ENCODE measurements around the gene TMEM107.

The TMEM107 gene

DNA sequence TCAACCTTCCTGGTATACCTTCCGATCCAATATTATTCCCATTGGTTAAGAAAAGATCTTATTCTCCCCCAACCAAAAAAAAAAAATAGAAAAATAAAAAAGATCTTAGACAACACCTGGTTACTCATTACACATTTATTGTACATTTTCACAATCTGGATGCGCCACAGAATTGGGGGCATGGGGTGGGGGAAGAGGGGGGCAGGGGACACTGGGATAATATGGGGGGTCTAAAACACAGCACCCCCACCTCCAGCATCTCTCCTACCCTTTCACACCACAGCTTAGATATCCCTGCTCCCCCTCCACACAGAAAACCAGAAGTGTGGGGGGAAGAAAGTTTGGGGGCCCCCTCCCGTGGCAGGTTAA, 17.2 kb downstream of the TMEM107 start:
- peaks cover 41% of the 10 kb centered on the region for H3K4me1 ChIP-seq (ENCODE audit: insufficient read depth, low read length)
- no peaks in the 10 kb centered on the region for H3K9me3 ChIP-seq (ENCODE audit: low read length)
- H3K27ac ChIP-seq (ENCODE audit: low read depth, low read length), result no peak overlapping the region
- no peak overlapping the region for H3K4me3 ChIP-seq (ENCODE audit: low read depth in 1 of 2, low read length in 2 of 2)
- no peaks in the 10 kb centered on the region for H3K27me3 ChIP-seq (ENCODE audit: control insufficient read depth in 1 of 2, insufficient read depth in 2 of 2, low read length in 2 of 2)
- H3K36me3 ChIP-seq (ENCODE audit: insufficient read depth, low read length), result peaks cover 24% of the 10 kb centered on the region
- H3K9ac ChIP-seq (ENCODE audit: low read length), result no peak overlapping the region

- peak overlapping the region; percentile 89 for H3K27ac ChIP-seq (ENCODE audit: low read depth, low read length)
- H3K4me1 ChIP-seq (ENCODE audit: insufficient read depth, low read length), result peaks cover 41% of the 10 kb centered on the region
- H3K27me3 ChIP-seq (ENCODE audit: control insufficient read depth in 1 of 2, insufficient read depth in 2 of 2, low read length in 2 of 2), result no peaks in the 10 kb centered on the region
- peaks cover 25% of the 10 kb centered on the region for H3K36me3 ChIP-seq (ENCODE audit: insufficient read depth, low read length)
- peak overlapping the region in 1 of 2 donors; percentile 33 for H3K4me3 ChIP-seq (ENCODE audit: low read depth in 1 of 2, low read length in 2 of 2)
- H3K9ac ChIP-seq (ENCODE audit: low read length), result no peak overlapping the region
- no peaks in the 10 kb centered on the region for H3K9me3 ChIP-seq (ENCODE audit: low read length)
These were observed 17.7 kb downstream of the TMEM107 start for GRCh38 chr17:8158267-8159031.

DNA sequence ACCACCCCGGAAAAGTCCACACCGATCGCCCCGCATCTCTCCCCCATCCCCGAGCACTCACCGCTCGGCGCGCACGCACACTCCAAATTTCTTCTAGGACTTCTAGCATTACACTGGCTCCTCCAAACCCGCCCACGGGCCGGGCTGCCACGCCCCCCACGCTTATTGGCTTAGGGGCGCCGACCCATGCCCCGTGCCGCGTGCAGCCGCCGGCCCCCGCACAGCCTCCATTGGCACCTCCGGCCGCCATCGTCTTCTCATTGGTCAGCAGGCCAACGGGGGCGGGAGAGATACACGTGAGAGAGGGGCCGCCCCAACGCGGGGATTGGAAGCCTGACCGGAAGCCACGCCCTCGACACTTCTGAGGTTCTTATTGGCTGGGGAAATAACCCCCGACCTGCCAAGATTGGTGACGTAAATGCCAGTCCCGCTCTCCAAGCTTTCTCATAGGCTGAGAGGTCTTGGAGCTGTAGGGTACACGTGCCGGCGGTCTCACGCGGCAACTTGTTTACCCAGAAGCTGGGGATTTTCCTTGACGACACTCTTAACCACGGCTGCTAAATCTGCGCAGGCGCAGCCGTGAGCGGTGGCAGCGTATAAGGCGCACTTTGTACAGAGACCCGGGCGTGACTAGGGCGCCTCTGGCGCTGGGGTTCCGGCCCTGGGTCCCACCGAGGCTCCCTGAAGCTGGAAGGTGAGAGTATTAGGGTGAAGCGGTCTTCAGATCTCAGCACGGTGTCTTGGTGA, 19.8 kb downstream of the TMEM107 start:
- Histone ChIP-seq H3K27me3 (ENCODE audit: control insufficient read depth in 1 of 2, insufficient read depth in 2 of 2, low read length in 2 of 2) (no peaks in the 10 kb centered on the region), H3K4me3 (ENCODE audit: low read depth in 1 of 2, low read length in 2 of 2) (peak overlapping the region; percentile 81 to 100), H3K36me3 (ENCODE audit: insufficient read depth, low read length) (peaks cover 30% of the 10 kb centered on the region), H3K9me3 (ENCODE audit: low read length) (no peaks in the 10 kb centered on the region), H3K4me1 (ENCODE audit: insufficient read depth, low read length) (peaks cover 44% of the 10 kb centered on the region), H3K9ac (ENCODE audit: low read length) (peak overlapping the region; percentile 100), H3K27ac (ENCODE audit: low read depth, low read length) (peak overlapping the region; percentile 99)

DNA sequence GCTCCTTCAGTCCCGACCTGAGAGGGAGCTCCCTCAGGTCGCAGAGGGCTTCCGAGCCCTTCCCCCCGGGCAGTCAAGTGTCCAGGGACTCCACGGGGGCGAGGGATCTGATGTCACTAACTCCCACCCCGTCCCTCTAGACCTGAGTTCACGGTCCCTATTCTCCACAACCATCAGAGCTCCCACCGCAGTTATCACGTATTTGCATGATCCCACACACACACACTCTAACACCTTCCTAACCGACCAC, 20.3 kb downstream of the TMEM107 start:
- Histone ChIP-seq H3K9me3 (ENCODE audit: low read length) (no peaks in the 10 kb centered on the region), H3K4me1 (ENCODE audit: insufficient read depth, low read length) (peaks cover 40% of the 10 kb centered on the region), H3K4me3 (ENCODE audit: low read depth in 1 of 2, low read length in 2 of 2) (peak overlapping the region; percentile 81 to 100), H3K27me3 (ENCODE audit: control insufficient read depth in 1 of 2, insufficient read depth in 2 of 2, low read length in 2 of 2) (no peaks in the 10 kb centered on the region), H3K27ac (ENCODE audit: low read depth, low read length) (peak overlapping the region; percentile 99), H3K9ac (ENCODE audit: low read length) (peak overlapping the region; percentile 100), H3K36me3 (ENCODE audit: insufficient read depth, low read length) (peaks cover 25% of the 10 kb centered on the region)

DNA sequence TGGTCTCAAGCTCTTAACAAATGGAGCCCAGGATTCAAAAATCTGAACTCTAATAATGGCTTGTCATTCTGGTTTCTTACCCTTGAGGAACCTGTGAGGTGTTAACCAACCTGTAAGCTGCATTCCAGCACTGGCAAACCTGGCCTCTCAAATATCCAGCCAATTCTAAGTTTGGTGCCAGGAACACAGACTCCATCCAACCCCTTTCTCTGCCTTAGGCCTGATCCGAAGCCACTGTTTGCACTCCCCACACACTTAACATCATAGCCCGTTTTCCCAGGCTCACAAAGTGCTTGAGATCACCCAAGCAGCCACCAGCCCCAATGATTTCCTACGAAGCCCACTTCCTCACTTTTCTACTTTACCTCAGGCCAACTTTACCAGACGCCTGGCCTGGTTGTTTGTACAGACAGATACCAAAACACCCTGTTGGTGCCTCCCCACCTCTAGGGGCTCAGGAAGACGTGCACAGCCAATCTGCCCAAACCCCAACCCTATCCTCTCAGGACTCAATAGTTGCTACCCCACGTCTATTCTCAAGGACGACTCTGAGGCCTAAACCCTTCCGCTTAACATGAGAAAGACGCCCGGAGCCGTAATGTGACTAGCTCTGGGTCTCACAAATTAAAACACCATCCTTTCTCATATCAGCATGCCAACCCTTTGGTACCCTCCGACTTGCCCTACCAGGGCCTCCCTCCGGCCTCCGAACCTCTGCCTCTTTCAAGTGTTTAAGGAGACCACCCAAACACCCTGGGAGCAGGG, 20.8 kb downstream of the TMEM107 start:
- H3K9ac ChIP-seq (ENCODE audit: low read length), result peak overlapping the region; percentile 100
- H3K27me3 ChIP-seq (ENCODE audit: control insufficient read depth in 1 of 2, insufficient read depth in 2 of 2, low read length in 2 of 2), result no peaks in the 10 kb centered on the region
- no peaks in the 10 kb centered on the region for H3K9me3 ChIP-seq (ENCODE audit: low read length)
- H3K4me1 ChIP-seq (ENCODE audit: insufficient read depth, low read length), result peaks cover 41% of the 10 kb centered on the region
- peak overlapping the region; percentile 81 to 100 for H3K4me3 ChIP-seq (ENCODE audit: low read depth in 1 of 2, low read length in 2 of 2)
- H3K36me3 ChIP-seq (ENCODE audit: insufficient read depth, low read length), result peaks cover 26% of the 10 kb centered on the region
- H3K27ac ChIP-seq (ENCODE audit: low read depth, low read length), result peak overlapping the region; percentile 99

DNA sequence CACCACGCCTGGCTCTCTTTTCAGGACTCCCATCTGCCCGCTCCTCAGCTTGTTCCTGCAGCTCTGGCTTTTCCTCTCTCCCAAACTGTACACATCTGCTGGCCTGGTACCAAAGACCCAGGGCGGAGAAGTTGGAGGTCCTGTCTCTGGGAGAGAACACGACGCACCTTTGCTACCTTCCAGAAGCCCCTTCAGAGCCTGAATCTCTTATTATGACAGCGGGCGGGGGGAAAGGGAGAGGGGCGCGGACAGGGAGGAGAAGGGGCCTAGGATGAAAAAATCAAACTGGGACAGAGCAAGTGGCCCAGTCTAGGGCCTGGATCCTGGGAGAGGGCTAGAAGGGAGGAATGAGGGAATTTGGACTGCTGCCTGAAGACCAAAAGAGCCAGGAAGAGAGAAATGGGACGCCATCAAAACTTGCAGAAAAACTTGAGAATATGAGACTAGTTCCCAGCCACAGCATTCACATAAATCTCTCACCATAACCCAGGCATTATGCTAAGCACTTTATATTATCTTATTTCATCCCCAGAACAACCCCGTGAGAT, 21.5 kb downstream of the TMEM107 start:
- H3K9me3 ChIP-seq (ENCODE audit: low read length), result no peaks in the 10 kb centered on the region
- H3K4me1 ChIP-seq (ENCODE audit: insufficient read depth, low read length), result peaks cover 48% of the 10 kb centered on the region
- H3K9ac ChIP-seq (ENCODE audit: low read length), result peak overlapping the region; percentile 100
- H3K27me3 ChIP-seq (ENCODE audit: control insufficient read depth in 1 of 2, insufficient read depth in 2 of 2, low read length in 2 of 2), result no peaks in the 10 kb centered on the region
- H3K4me3 ChIP-seq (ENCODE audit: low read depth in 1 of 2, low read length in 2 of 2), result peak overlapping the region; percentile 81 to 100
- peaks cover 27% of the 10 kb centered on the region for H3K36me3 ChIP-seq (ENCODE audit: insufficient read depth, low read length)
- H3K27ac ChIP-seq (ENCODE audit: low read depth, low read length), result peak overlapping the region; percentile 99

GRCh38 chr17:8153957-8154607, 22.1 kb downstream of the TMEM107 start:
- Histone ChIP-seq H3K9ac (ENCODE audit: low read length) (peak overlapping the region; percentile 100), H3K4me1 (ENCODE audit: insufficient read depth, low read length) (peaks cover 47% of the 10 kb centered on the region), H3K36me3 (ENCODE audit: insufficient read depth, low read length) (peaks cover 27% of the 10 kb centered on the region), H3K4me3 (ENCODE audit: low read depth in 1 of 2, low read length in 2 of 2) (peak overlapping the region; percentile 81 to 100), H3K27ac (ENCODE audit: low read depth, low read length) (peak overlapping the region; percentile 99), H3K9me3 (ENCODE audit: low read length) (no peaks in the 10 kb centered on the region), H3K27me3 (ENCODE audit: control insufficient read depth in 1 of 2, insufficient read depth in 2 of 2, low read length in 2 of 2) (no peaks in the 10 kb centered on the region)

DNA sequence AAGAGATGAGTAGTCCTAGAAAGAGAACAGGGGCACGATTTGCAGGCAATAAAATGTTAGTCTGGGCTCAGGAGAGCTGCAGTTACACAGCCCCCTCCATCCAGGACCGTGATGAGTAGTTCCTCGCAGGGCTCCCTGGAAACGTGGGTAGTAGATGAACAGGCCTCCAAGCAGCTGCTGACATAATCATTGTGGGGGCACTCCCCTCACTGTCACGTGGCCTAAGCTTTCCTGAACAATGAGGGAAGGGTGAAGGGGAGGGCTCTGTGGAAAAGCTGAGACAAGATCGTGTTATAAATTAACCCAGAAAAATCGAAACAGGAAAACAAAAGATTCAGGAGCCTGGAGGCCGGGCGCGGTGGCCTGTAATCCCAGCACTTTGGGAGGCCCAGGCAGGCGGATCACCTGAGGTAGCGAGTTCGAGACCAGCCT, 22.6 kb downstream of the TMEM107 start:
- no peaks in the 10 kb centered on the region for H3K9me3 ChIP-seq (ENCODE audit: low read length)

GRCh38 chr17:8153031-8153451, 23.1 kb downstream of the TMEM107 start:
- Histone ChIP-seq H3K27me3 (ENCODE audit: control insufficient read depth in 1 of 2, insufficient read depth in 2 of 2, low read length in 2 of 2) (no peaks in the 10 kb centered on the region), H3K9ac (ENCODE audit: low read length) (peak overlapping the region; percentile 92), H3K36me3 (ENCODE audit: insufficient read depth, low read length) (peaks cover 38% of the 10 kb centered on the region), H3K27ac (ENCODE audit: low read depth, low read length) (peak overlapping the region; percentile 98), H3K4me1 (ENCODE audit: insufficient read depth, low read length) (peaks cover 41% of the 10 kb centered on the region), H3K4me3 (ENCODE audit: low read depth in 1 of 2, low read length in 2 of 2) (peak overlapping the region; percentile 29 to 89), H3K9me3 (ENCODE audit: low read length) (no peaks in the 10 kb centered on the region)

More for the DNA sequence above, 22.6 kb downstream of the TMEM107 start:
- H3K9ac ChIP-seq (ENCODE audit: low read length), result peak overlapping the region; percentile 92
- H3K27me3 ChIP-seq (ENCODE audit: control insufficient read depth in 1 of 2, insufficient read depth in 2 of 2, low read length in 2 of 2), result no peaks in the 10 kb centered on the region
- H3K36me3 ChIP-seq (ENCODE audit: insufficient read depth, low read length), result peaks cover 33% of the 10 kb centered on the region
- H3K4me1 ChIP-seq (ENCODE audit: insufficient read depth, low read length), result peaks cover 46% of the 10 kb centered on the region
- peak overlapping the region; percentile 98 for H3K27ac ChIP-seq (ENCODE audit: low read depth, low read length)
- H3K4me3 ChIP-seq (ENCODE audit: low read depth in 1 of 2, low read length in 2 of 2), result peak overlapping the region; percentile 29 to 89

DNA sequence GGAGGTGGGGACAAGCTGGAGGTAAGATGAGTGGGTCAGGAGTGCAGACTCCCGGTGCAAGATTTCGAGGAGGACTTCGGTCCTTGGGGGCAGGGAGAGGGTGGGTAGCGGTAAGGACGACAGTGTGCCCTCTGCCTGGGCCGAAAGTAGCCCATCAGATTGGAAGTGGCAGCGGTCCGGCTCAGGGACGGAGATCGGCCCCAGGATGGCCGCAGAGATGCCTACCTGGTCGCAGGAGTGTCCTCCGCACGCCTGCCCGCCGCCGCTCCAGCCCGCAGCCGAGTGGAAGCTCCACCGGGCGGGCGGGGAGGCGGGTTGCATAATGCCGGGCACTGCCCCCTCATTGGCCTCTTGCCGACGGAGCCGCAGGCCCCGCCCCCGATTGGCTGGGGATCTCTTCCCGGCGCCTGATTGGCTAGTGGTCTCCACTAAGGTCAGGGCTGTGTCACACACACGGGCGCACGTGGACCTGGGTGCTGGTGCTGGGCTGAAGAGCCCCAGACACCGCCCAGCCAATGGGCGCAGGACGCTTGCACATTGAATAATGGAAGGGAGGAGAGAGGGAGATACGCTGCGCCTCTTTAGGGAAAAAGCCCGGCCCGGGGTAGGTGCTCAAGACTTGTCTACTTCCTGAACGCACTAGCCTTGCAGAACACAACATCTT, 23.9 kb downstream of the TMEM107 start, which contains the start of gene PER1:
Gene PER1 (minus strand): TSS at position 293 of the 664 bp plus-strand sequence. CDS start 1,698 bp downstream, outside the sequence.
- H3K9me3 ChIP-seq (ENCODE audit: low read length), result no peaks in the 10 kb centered on the region
- no peaks in the 10 kb centered on the region for H3K27me3 ChIP-seq (ENCODE audit: control insufficient read depth in 1 of 2, insufficient read depth in 2 of 2, low read length in 2 of 2)
- H3K4me3 ChIP-seq (ENCODE audit: low read depth in 1 of 2, low read length in 2 of 2), result peak within 1 kb of the TSS; percentile 67 to 89
- peaks cover 46% of the 10 kb centered on the region for H3K36me3 ChIP-seq (ENCODE audit: insufficient read depth, low read length)
- H3K9ac ChIP-seq (ENCODE audit: low read length), result peak within 1 kb of the TSS; percentile 92
- peak within 1 kb of the TSS; percentile 98 for H3K27ac ChIP-seq (ENCODE audit: low read depth, low read length)
- H3K4me1 ChIP-seq (ENCODE audit: insufficient read depth, low read length), result peaks cover 40% of the 10 kb centered on the region
